Glutamatergic neuron (in vitro differentiated cells): ENCODE measurements around the gene MT1M. TPM values are rescaled to one million over a fixed set of nuclear protein-coding genes. Genes with fewer than 3 reads are reported as not detected.

Experiments used
- DNase-seq: peaks from one replicate; pipeline ENCODE4 v3.0.0; 2022
- H3K27ac Mint-ChIP-seq: one replicate; pipeline ENCODE4 v1.8.0; 2020; ENCODE audit warnings: mild to moderate bottlenecking, mixed read lengths, inconsistent platforms; ENCODE audit not compliant: unreplicated experiment
- H3K27me3 Mint-ChIP-seq: one replicate; pipeline ENCODE4 v1.8.0; 2020; ENCODE audit warnings: mild to moderate bottlenecking, moderate library complexity, mixed read lengths, inconsistent platforms; ENCODE audit not compliant: unreplicated experiment
- H3K36me3 Mint-ChIP-seq: one replicate; pipeline ENCODE4 v1.8.0; 2020; ENCODE audit warnings: mild to moderate bottlenecking, mixed read lengths, inconsistent platforms; ENCODE audit not compliant: unreplicated experiment
- H3K4me1 Mint-ChIP-seq: one replicate; pipeline ENCODE4 v1.8.0; 2020; ENCODE audit warnings: mild to moderate bottlenecking, low read depth, mixed read lengths, inconsistent platforms; ENCODE audit not compliant: unreplicated experiment
- H3K4me3 Mint-ChIP-seq: one replicate; pipeline ENCODE4 v1.8.0; 2020; ENCODE audit warnings: mild to moderate bottlenecking, mixed read lengths, inconsistent platforms; ENCODE audit not compliant: unreplicated experiment
- H3K9me3 Mint-ChIP-seq: one replicate; pipeline ENCODE4 v1.8.0; 2020; ENCODE audit warnings: mild to moderate bottlenecking, moderate library complexity, mixed read lengths, inconsistent platforms; ENCODE audit not compliant: unreplicated experiment
- CTCF ChIP-seq: fragments of 200-600 bp; sonication (generic); IDR thresholded peaks from one replicate; pipeline ENCODE4 v1.5.0; 2021; ENCODE audit not compliant: partially characterized antibody, unreplicated experiment
- total RNA-seq: library from RNA; stranded (reverse); fragmentation: NEBNext Ultra II Directional; extraction: Animal tissue kit (Norgen Biotek cat#: 25700); gene quantifications from one replicate; pipeline ENCODE4 v1.2.1, GENCODE V29; 2021; ENCODE audit not compliant: unreplicated experiment

The MT1M gene
- total RNA-seq, 1 donor from 2014 or later: not detected

- TF ChIP-seq CTCF: no peak
- peak within 1 kb of the TSS; percentile 85 for H3K4me3 Mint-ChIP-seq
- no peak within 1 kb of the TSS for H3K27ac Mint-ChIP-seq
- H3K4me1 Mint-ChIP-seq: peaks cover 8% of the 10 kb centered on the region
- peaks cover 52% of the 10 kb centered on the region for H3K27me3 Mint-ChIP-seq
- H3K9me3 Mint-ChIP-seq: peaks cover 5% of the 10 kb centered on the region
- no peaks in the 10 kb centered on the region for H3K36me3 Mint-ChIP-seq
- peak; percentile 66 for DNase-seq
Observed at GRCh38 chr16:56637814-56638750, 5.6 kb downstream of the MT1M start, which contains the start of gene MT1A. TSS of gene MT1A (plus strand) at chr16:56638666. CDS start at chr16:56638739, 73 bp downstream.

- Mint-ChIP-seq H3K27me3 (peaks cover 49% of the 10 kb centered on the region), H3K4me3 (no peak overlapping the region), H3K27ac (no peak overlapping the region), H3K9me3 (peaks cover 6% of the 10 kb centered on the region), H3K4me1 (peaks cover 8% of the 10 kb centered on the region), H3K36me3 (no peaks in the 10 kb centered on the region)
- TF ChIP-seq CTCF: no peak
- DNase-seq: no peak
Observed at GRCh38 chr16:56639045-56639444, 6.6 kb downstream of the MT1M start.

- no peak for DNase-seq
- Mint-ChIP-seq H3K4me1 (peaks cover 4% of the 10 kb centered on the region), H3K9me3 (peaks cover 3% of the 10 kb centered on the region), H3K27ac (no peak overlapping the region), H3K27me3 (peaks cover 51% of the 10 kb centered on the region), H3K4me3 (no peak overlapping the region), H3K36me3 (no peaks in the 10 kb centered on the region)
- TF ChIP-seq CTCF: no peak
Observed at GRCh38 chr16:56640076-56640475, 7.6 kb downstream of the MT1M start.

GRCh38 chr16:56641166-56641565, 8.7 kb downstream of the MT1M start:
- Mint-ChIP-seq H3K36me3 (no peaks in the 10 kb centered on the region), H3K27ac (no peak overlapping the region), H3K27me3 (peaks cover 48% of the 10 kb centered on the region), H3K9me3 (peaks cover 4% of the 10 kb centered on the region), H3K4me1 (peaks cover 3% of the 10 kb centered on the region), H3K4me3 (no peak overlapping the region)
- no peak for DNase-seq
- no peak for TF ChIP-seq CTCF
